Ectodermal cell (in vitro differentiated cells): Measurements from ENCODE around the gene CARD14.
"Not testable (repeated sequence)": the region's sequence is repeated elsewhere in the genome, so short reads cannot be mapped to it uniquely, and the experiment has no call there.

ENCODE experiments used
- H3K27ac ChIP-seq: 2 replicates; pipeline ENCODE4 v1.7.0; 2013; ENCODE audit warnings: mild to moderate bottlenecking, low read depth, low read length; ENCODE audit not compliant: insufficient read depth, poor library complexity, severe bottlenecking
- H3K27me3 ChIP-seq: 2 replicates; pipeline ENCODE4 v1.7.0; 2013; ENCODE audit warnings: mild to moderate bottlenecking, low read length; ENCODE audit not compliant: insufficient read depth, control insufficient read depth, poor library complexity, severe bottlenecking
- H3K36me3 ChIP-seq: one replicate; pipeline ENCODE4 v1.7.0; 2013; ENCODE audit warnings: low read length; ENCODE audit not compliant: control insufficient read depth, insufficient read depth
- H3K4me1 ChIP-seq: one replicate; pipeline ENCODE4 v1.7.0; 2013; ENCODE audit warnings: low read length; ENCODE audit not compliant: control insufficient read depth, insufficient read depth
- H3K4me3 ChIP-seq: 2 replicates; pipeline ENCODE4 v1.7.0; 2013; ENCODE audit warnings: low read depth, low read length, control low read depth; ENCODE audit not compliant: insufficient read depth
- H3K9me3 ChIP-seq: 2 replicates; pipeline ENCODE4 v1.7.0; 2013; ENCODE audit warnings: mild to moderate bottlenecking, low read length, moderate library complexity; ENCODE audit not compliant: control insufficient read depth
- WGBS, 2 experiments: methylation state at CpG; one replicate each; pipeline ENCODE4 v1.1.7; 2013; ENCODE audit warnings: missing lambda C conversion rate in 2 of 2; 5-methylcytosine and 5-hydroxymethylcytosine counted together

Gene CARD14

DNA sequence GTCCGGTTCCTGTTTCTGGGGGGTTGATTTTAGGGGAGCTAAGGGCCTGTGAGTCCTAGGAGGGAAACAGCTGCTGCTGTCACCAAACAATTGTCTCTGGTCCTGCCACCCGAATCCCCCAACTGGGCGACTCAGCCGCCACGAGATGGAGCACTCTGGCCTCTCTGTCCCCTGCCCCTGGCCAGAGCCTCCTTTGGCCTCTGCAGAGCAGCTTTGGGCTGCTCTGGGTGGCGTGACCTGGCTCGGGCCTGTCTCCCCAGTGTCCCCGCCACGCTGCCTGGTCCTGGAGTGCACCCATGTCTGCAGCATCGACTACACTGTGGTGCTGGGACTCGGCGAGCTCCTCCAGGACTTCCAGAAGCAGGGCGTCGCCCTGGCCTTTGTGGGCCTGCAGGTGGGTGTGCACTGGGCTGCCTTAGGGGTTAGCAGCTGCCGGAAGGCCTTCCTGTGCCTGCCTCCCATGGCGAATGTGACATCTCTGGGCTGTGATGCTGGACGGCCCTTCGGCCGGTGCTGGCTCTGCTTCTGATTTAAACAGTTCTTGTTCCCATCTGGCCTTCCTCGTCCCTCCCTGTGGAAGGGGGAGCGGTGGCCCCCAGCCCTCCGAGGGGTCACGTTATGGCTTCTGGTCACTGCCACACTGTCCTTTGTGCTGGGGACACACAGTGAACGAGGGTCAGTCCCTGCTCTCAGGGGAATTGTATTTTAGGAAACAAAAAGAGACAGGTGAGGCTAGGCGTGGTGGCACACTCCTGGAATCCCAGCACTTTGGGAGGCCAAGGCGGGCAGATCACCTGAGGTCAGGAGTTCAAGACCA is 79.3 kb downstream of the CARD14 start:
- Histone ChIP-seq H3K4me3 (no peak overlapping the region), H3K36me3 (peaks cover 8% of the 10 kb centered on the region), H3K27me3 (no peaks in the 10 kb centered on the region), H3K9me3 (no peaks in the 10 kb centered on the region), H3K27ac (no peak overlapping the region), H3K4me1 (no peaks in the 10 kb centered on the region)
- WGBS, 2 experiments = 91 to 92% methylated on average over 26 of the region's 26 CpGs

DNA sequence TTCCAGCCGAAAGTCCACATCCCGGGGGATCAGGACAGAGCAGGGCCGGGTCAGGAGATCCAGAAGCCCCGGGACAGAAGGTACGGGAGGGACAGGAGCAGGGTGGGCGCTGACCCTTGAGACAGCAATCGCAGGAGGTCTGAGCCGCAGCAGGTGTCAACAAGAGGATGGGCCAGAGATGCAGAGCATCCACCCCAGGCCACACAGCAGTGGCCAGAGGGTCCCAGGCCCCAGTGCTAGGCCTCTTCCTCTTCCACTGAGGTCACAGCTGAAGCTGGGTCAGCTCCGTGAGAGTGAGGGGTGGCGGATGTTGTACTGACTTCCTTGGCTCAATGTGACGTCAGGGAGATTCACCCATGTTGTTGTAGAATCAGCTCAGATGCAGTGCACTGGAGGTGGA is 82.1 kb downstream of the CARD14 start:
- H3K9me3 ChIP-seq = no peaks in the 10 kb centered on the region
- H3K27ac ChIP-seq = no peak overlapping the region
- no peak overlapping the region for H3K4me3 ChIP-seq
- H3K4me1 ChIP-seq = no peaks in the 10 kb centered on the region
- WGBS, 2 experiments = 96 to 97% methylated on average over 11 of the region's 11 CpGs
- no peaks in the 10 kb centered on the region for H3K36me3 ChIP-seq
- no peaks in the 10 kb centered on the region for H3K27me3 ChIP-seq

GRCh38 chr17:80252871-80253270 is 83.0 kb downstream of the CARD14 start:
- Histone ChIP-seq H3K4me1 (no peaks in the 10 kb centered on the region), H3K27ac (no peak overlapping the region), H3K9me3 (no peaks in the 10 kb centered on the region), H3K27me3 (no peaks in the 10 kb centered on the region), H3K4me3 (no peak overlapping the region), H3K36me3 (no peaks in the 10 kb centered on the region)
- WGBS, 2 experiments = 69 to 74% methylated on average over 13 of the region's 13 CpGs

DNA sequence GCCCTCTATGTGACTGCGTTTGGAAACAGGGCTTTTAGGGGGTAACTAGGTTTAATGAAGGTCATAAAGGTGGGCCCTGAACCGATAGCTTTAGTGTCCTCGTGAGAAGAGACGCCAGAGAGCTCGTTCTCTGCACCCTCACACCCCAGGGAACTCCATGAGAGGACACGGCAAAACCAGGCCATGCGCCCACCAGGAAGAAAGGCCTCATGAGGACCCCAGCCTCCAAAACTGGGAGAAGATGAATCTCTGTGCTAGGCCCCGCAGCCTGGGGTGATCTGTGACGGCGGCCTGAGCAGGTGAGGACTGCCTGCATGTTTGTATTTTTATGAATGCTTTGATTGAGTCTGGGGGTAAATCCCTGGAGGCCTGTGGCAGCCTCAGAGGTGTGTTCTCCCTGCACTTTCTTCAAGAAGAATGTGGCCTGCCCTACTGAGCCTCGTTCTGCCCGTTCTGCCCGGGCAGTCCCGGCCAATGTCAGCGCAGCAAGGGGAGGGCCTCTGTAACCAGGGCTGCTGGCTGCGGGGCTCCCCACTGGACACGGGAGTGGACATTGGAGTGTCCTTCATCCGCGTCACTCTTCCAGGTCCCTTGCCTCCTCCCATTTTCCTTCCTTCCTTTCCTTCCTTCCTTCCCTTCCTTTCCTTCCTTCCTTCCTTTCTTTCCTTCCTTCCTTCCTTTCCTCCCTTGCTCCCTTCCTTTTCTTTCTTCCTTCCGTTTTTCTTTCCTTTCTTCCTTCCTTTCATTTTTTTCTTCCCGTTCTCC is 84.0 kb downstream of the CARD14 start:
- WGBS, 2 experiments = 90 to 93% methylated on average over 21 of the region's 21 CpGs
- Histone ChIP-seq H3K4me3 (no peak overlapping the region), H3K4me1 (no peaks in the 10 kb centered on the region), H3K36me3 (no peaks in the 10 kb centered on the region), H3K9me3 (no peaks in the 10 kb centered on the region), H3K27me3 (no peaks in the 10 kb centered on the region), H3K27ac (no peak overlapping the region)

GRCh38 chr17:80254396-80255251 is 84.8 kb downstream of the CARD14 start:
- Histone ChIP-seq H3K9me3 (no peaks in the 10 kb centered on the region), H3K4me1 (no peaks in the 10 kb centered on the region), H3K4me3 (no peak overlapping the region), H3K27ac (no peak overlapping the region), H3K27me3 (peaks cover 3% of the 10 kb centered on the region), H3K36me3 (no peaks in the 10 kb centered on the region)
- 90 to 93% methylated on average over 13 of the region's 13 CpGs for WGBS, 2 experiments

- Histone ChIP-seq H3K27ac (no peak overlapping the region), H3K4me1 (no peaks in the 10 kb centered on the region), H3K27me3 (peaks cover 6% of the 10 kb centered on the region), H3K4me3 (no peak overlapping the region), H3K36me3 (no peaks in the 10 kb centered on the region), H3K9me3 (no peaks in the 10 kb centered on the region)
- 89 to 96% methylated on average over 5 of the region's 5 CpGs for WGBS, 2 experiments
Observed at GRCh38 chr17:80256034-80256350, 86.2 kb downstream of the CARD14 start.

- Histone ChIP-seq H3K36me3 (no peaks in the 10 kb centered on the region), H3K9me3 (no peaks in the 10 kb centered on the region), H3K27ac (no peak overlapping the region), H3K4me1 (peaks cover 6% of the 10 kb centered on the region), H3K27me3 (peaks cover 6% of the 10 kb centered on the region), H3K4me3 (no peak overlapping the region)
- 80 to 84% methylated on average over 14 of the region's 14 CpGs for WGBS, 2 experiments
Observed at GRCh38 chr17:80257716-80258213, 87.9 kb downstream of the CARD14 start.

DNA sequence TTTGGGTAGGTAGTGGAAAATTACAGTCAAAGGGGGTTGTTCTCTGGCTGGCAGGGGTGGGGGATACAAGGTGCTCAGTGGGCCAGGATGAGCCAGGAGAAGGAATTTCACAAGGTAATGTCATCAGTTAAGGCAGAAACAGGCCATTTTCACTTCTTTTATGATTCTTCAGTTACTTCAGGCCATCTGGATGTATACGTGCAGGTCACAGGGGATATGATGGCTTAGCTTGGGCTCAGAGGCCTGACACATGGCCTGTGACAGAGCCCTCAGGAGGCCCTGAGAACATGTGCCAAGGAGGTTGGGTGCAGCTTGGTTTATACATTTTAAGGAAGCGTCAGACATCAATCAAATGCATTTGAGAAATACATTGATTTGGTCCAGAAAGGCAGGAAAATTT is 88.5 kb downstream of the CARD14 start:
- not testable (repeated sequence) for H3K9me3 ChIP-seq, H3K27me3 ChIP-seq, H3K4me3 ChIP-seq, H3K4me1 ChIP-seq, H3K27ac ChIP-seq, H3K36me3 ChIP-seq
- 84 to 87% methylated on average over 2 of the region's 2 CpGs for WGBS, 2 experiments
